ENCODE measurements around the gene GRK1.

DNA sequence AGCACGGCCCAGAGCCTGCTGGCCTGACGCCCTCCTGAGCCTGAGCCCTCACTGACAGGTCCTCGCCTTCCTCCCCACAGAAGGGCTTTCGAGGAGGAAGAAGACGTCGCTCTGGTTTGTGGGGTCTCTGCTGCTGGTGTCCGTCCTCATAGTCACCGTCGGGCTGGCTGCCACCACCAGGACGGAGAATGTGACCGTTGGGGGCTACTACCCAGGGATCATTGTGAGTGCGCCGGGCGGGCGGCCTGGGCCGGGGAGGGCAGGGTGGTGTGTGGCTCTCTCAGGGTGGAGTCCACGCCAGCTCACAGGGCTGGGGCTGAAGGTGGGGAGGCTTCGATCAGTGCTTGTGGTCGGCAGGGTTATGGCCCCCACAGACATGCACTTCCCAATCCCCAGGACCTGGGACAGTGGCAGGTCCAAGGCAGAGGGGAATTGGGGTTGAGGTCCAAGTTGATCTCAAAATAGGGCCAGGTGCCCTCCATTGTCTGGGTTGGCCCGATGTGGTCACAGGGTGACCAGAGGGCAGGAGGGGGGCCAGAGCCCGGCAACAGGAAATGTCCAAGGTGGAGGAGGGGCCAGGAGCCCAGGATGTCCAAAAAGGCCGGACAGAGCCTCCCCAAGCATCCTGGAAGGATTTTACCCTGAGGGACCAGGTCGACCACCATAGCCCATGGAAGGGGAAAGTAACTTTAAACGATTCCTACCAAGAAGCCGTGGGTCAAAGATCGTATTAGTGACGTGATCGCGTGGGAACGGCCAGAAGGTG is 99.2 kb downstream of the GRK1 start:
- TF ChIP-seq CEBPB (IDR thresholded peaks at IDR 0.05; ENCODE audit: low read depth, low read length), result no peak
- TF ChIP-seq, protein P1, sequence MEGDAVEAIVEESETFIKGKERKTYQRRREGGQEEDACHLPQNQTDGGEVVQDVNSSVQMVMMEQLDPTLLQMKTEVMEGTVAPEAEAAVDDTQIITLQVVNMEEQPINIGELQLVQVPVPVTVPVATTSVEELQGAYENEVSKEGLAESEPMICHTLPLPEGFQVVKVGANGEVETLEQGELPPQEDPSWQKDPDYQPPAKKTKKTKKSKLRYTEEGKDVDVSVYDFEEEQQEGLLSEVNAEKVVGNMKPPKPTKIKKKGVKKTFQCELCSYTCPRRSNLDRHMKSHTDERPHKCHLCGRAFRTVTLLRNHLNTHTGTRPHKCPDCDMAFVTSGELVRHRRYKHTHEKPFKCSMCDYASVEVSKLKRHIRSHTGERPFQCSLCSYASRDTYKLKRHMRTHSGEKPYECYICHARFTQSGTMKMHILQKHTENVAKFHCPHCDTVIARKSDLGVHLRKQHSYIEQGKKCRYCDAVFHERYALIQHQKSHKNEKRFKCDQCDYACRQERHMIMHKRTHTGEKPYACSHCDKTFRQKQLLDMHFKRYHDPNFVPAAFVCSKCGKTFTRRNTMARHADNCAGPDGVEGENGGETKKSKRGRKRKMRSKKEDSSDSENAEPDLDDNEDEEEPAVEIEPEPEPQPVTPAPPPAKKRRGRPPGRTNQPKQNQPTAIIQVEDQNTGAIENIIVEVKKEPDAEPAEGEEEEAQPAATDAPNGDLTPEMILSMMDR (conservative IDR thresholded peaks at IDR 0.05; ENCODE audit: low read depth, low read length), result no peak
- no peak for TF ChIP-seq POLR2A (IDR thresholded peaks at IDR 0.05; ENCODE audit: low read depth, low read length)
- TF ChIP-seq RCOR1 (IDR thresholded peaks at IDR 0.05; ENCODE audit: insufficient replicate concordance, low read length), result no peak

Data from IMR-90 (cell line).